K562 (cell line): ENCODE results near the gene CCDC137. TPM values are rescaled to one million over a fixed set of nuclear protein-coding genes. Genes with fewer than 3 reads are reported as not detected.

Experiments
- HDAC6 ChIP-seq: IDR thresholded peaks from 2 replicates; pipeline ENCODE4 v1.6.1; 2012; ENCODE audit warnings: low read depth, mild to moderate bottlenecking, control low read depth, inconsistent platforms, low read length, moderate library complexity
- RERE ChIP-seq: sonication (generic); formaldehyde crosslinking; IDR thresholded peaks from 2 replicates; pipeline ENCODE4 v1.8.0; 2023; ENCODE audit warnings: missing genetic modification reagents, mild to moderate bottlenecking, borderline replicate concordance
- ZNF12 ChIP-seq: sonication (generic); formaldehyde crosslinking; IDR thresholded peaks from 2 replicates; pipeline ENCODE4 v1.4.0; 2020; ENCODE audit warnings: mild to moderate bottlenecking, missing genetic modification reagents
- ZNF586 ChIP-seq: fragments of 450-650 bp; formaldehyde crosslinking; conservative IDR thresholded peaks from 2 replicates; pipeline ENCODE4 v1.4.0; 2020; ENCODE audit warnings: mild to moderate bottlenecking, moderate library complexity
- ZNF707 ChIP-seq: fragments of 250-450 bp; sonication (Bioruptor Pico); conservative IDR thresholded peaks from 2 replicates; pipeline ENCODE4 v1.8.0; 2022; ENCODE audit warnings: inconsistent platforms, mild to moderate bottlenecking, moderate library complexity
- polyA plus RNA-seq, 8 experiments: library from polyadenylated mRNA; depleted of rRNA in 4 of 8; stranded (reverse) in 5 of 8; unstranded in 3 of 8; fragments of >200 nt; fragmentation: Nextera tagmentation in 2 of 8; fragmentation: Illumina TruSeq in 1 of 8; extraction: Ambion mirVana in 2 of 8; extraction: Trizol in 1 of 8; gene quantifications; 2 replicates each; pipeline versions ENCODE4 v1.2.1 to v1.2.3, GENCODE V29; 2011 to 2014; ENCODE audit warnings: inconsistent platforms in 1 of 8, missing spikeins in 1 of 8
- total RNA-seq, 7 experiments: library from RNA; depleted of rRNA in 6 of 7; stranded (reverse); fragments of >200 nt in 6 of 7; fragmentation: Illumina TruSeq in 2 of 7; extraction: Trizol in 2 of 7; gene quantifications; 2 replicates each; pipeline versions ENCODE4 v1.2.1 to v1.2.3, GENCODE V29; 2011 to 2021; ENCODE audit warnings: low replicate concordance in 1 of 7
- TF ChIP-seq, protein P1 (sequence below): IDR thresholded peaks from 3 replicates; pipeline ENCODE4 v1.6.1; 2011; ENCODE audit warnings: borderline replicate concordance, mild to moderate bottlenecking; ENCODE audit not compliant: insufficient read length, insufficient read depth

The CCDC137 gene
- total and polyA plus RNA-seq, 9 of the 15 experiments (the other 6 are each of a cell fraction or from before 2014, with no cell fraction given) = 2.3 to 68.1 (median 38.3) TPM

GRCh38 chr17:81717766-81718089 is 51.2 kb downstream of the CCDC137 start (continued):
- TF ChIP-seq ZNF12 (CRISPR knock-in tag) (no peak), RERE (CRISPR knock-in tag) (no peak), HDAC6 (no peak), ZNF586 (CRISPR knock-in tag) (no peak), ZNF707 (CRISPR knock-in tag) (no peak)
- TF ChIP-seq, protein P1, sequence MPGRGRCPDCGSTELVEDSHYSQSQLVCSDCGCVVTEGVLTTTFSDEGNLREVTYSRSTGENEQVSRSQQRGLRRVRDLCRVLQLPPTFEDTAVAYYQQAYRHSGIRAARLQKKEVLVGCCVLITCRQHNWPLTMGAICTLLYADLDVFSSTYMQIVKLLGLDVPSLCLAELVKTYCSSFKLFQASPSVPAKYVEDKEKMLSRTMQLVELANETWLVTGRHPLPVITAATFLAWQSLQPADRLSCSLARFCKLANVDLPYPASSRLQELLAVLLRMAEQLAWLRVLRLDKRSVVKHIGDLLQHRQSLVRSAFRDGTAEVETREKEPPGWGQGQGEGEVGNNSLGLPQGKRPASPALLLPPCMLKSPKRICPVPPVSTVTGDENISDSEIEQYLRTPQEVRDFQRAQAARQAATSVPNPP = no peak
